ENCODE results near the gene STAG3. TPM values are rescaled to one million over a fixed set of nuclear protein-coding genes. Genes with fewer than 3 reads are reported as not detected.

STAG3 gene
- polyA plus RNA-seq, 3 donors = 0.39 TPM; not detected in 1

GRCh38 chr7:100152937-100153666 is 24.6 kb upstream of the STAG3 start:
- no peak for DNase-seq
- Histone ChIP-seq H3K9ac (ENCODE audit: insufficient read depth, low read length, poor library complexity, severe bottlenecking) (no peak overlapping the region), H3K79me2 (ENCODE audit: insufficient read depth, low read length) (peaks cover 93% of the 10 kb centered on the region), H4K20me1 (ENCODE audit: insufficient read depth, low read length) (peaks cover 55% of the 10 kb centered on the region), H3K4me2 (replicated peaks; ENCODE audit: extremely low read depth, low read length, poor library complexity, severe bottlenecking) (peak overlapping the region; percentile 58), H3K9me3 (replicated peaks in 1 of 2; ENCODE audit: control insufficient read depth in 1 of 2, insufficient read depth in 1 of 2, low read length in 2 of 2) (no peaks in the 10 kb centered on the region), H3K27ac (ENCODE audit: low read depth in 1 of 2, low read length in 2 of 2) (peak overlapping the region; percentile 30 to 51), H3K27me3 (ENCODE audit: control insufficient read depth in 2 of 2, insufficient read depth in 2 of 2, low read length in 2 of 2) (no peaks in the 10 kb centered on the region), H3K4me1 (ENCODE audit: control insufficient read depth in 1 of 2, insufficient read depth in 2 of 2, low read length in 2 of 2) (peaks cover 81 to 97% of the 10 kb centered on the region in 2 donors), H3K36me3 (replicated peaks in 1 of 2; ENCODE audit: control insufficient read depth in 1 of 2, insufficient read depth in 2 of 2, low read length in 2 of 2) (peaks cover 36 to 38% of the 10 kb centered on the region in 2 donors), H2AFZ (ENCODE audit: insufficient read depth, low read depth, low read length, poor library complexity, severe bottlenecking) (no peak overlapping the region), H3K4me3 (replicated peaks in 1 of 3; ENCODE audit: low read depth in 2 of 3, low read length in 3 of 3) (peak overlapping the region in 1 of 3 experiments; percentile 61)
- WGBS (ENCODE audit: insufficient coverage) = 99% methylated on average over 7 of the region's 18 CpGs
- H3K27me3 Mint-ChIP-seq (ENCODE audit: low read depth in 3 of 3) = peaks cover 0 to 1% (median 0%) of the 10 kb centered on the region in 3 donors
- peak overlapping the region in 1 of 2 donors; percentile 78 for H3K4me3 Mint-ChIP-seq
- intact Hi-C loops (cut with micrococcal nuclease) = no loop called here
- peak overlapping the region; percentile 86 to 96 (median 91) for H3K27ac Mint-ChIP-seq
- H3K36me3 Mint-ChIP-seq = peaks cover 47 to 69% of the 10 kb centered on the region in 2 donors
- H3K9me3 Mint-ChIP-seq = peaks cover 0 to 3% (median 0%) of the 10 kb centered on the region in 7 donors
- TF ChIP-seq CTCF (IDR thresholded peaks at IDR 0.05) = no peak
- peaks cover 78% of the 10 kb centered on the region for H3K4me1 Mint-ChIP-seq

- Histone ChIP-seq H3K79me2 (ENCODE audit: insufficient read depth, low read length) (peaks cover 91% of the 10 kb centered on the region), H4K20me1 (ENCODE audit: insufficient read depth, low read length) (peaks cover 55% of the 10 kb centered on the region), H3K4me3 (replicated peaks in 1 of 3; ENCODE audit: low read depth in 2 of 3, low read length in 3 of 3) (no peak overlapping the region), H3K9ac (ENCODE audit: insufficient read depth, low read length, poor library complexity, severe bottlenecking) (no peak overlapping the region), H3K36me3 (replicated peaks in 1 of 2; ENCODE audit: control insufficient read depth in 1 of 2, insufficient read depth in 2 of 2, low read length in 2 of 2) (peaks cover 36 to 38% of the 10 kb centered on the region in 2 donors), H3K4me1 (ENCODE audit: control insufficient read depth in 1 of 2, insufficient read depth in 2 of 2, low read length in 2 of 2) (peaks cover 82 to 95% of the 10 kb centered on the region in 2 donors), H3K27me3 (ENCODE audit: control insufficient read depth in 2 of 2, insufficient read depth in 2 of 2, low read length in 2 of 2) (no peaks in the 10 kb centered on the region), H3K9me3 (replicated peaks in 1 of 2; ENCODE audit: control insufficient read depth in 1 of 2, insufficient read depth in 1 of 2, low read length in 2 of 2) (no peaks in the 10 kb centered on the region), H2AFZ (ENCODE audit: insufficient read depth, low read depth, low read length, poor library complexity, severe bottlenecking) (no peak overlapping the region), H3K4me2 (replicated peaks; ENCODE audit: extremely low read depth, low read length, poor library complexity, severe bottlenecking) (no peak overlapping the region), H3K27ac (ENCODE audit: low read depth in 1 of 2, low read length in 2 of 2) (peak overlapping the region; percentile 30 to 51)
- peaks cover 0 to 1% (median 0%) of the 10 kb centered on the region in 3 donors for H3K27me3 Mint-ChIP-seq (ENCODE audit: low read depth in 3 of 3)
- DNase-seq = no peak
- peaks cover 47 to 69% of the 10 kb centered on the region in 2 donors for H3K36me3 Mint-ChIP-seq
- H3K4me3 Mint-ChIP-seq = no peak overlapping the region
- intact Hi-C loops (cut with micrococcal nuclease) = no loop called here
- TF ChIP-seq CTCF (IDR thresholded peaks at IDR 0.05) = no peak
- peak overlapping the region; percentile 32 to 91 (median 76) for H3K27ac Mint-ChIP-seq
- peaks cover 77% of the 10 kb centered on the region for H3K4me1 Mint-ChIP-seq
- peaks cover 0 to under 1% (median 0%) of the 10 kb centered on the region in 7 donors for H3K9me3 Mint-ChIP-seq
- WGBS (ENCODE audit: insufficient coverage) = 95% methylated on average over 4 of the region's 16 CpGs
Observed at GRCh38 chr7:100153708-100154535, 23.8 kb upstream of the STAG3 start.
